Caco-2 (cell line): ENCODE data around the gene MAP3K7CL. TPM values are rescaled to one million over a fixed set of nuclear protein-coding genes. Genes with fewer than 3 reads are reported as not detected.

Source experiments
- BruUV-seq: library from RNA; stranded (reverse); fragments of 400-500 nt; replicated peaks from 2 replicates; lab custom pipeline; 2021; lab: Mats Ljungman, UMichigan
- CTCF ChIA-PET: fragments of 300-600 bp; sonication (Branson Sonifier 250); formaldehyde crosslinking; loops from one replicate; lab custom pipeline; 2022; ENCODE audit warnings: antibody characterized with exemption; lab: Charles Lee
- POLR2A ChIA-PET: fragments of 300-600 bp; sonication (Branson Sonifier 250); formaldehyde crosslinking; loops from one replicate; lab custom pipeline; 2022; ENCODE audit warnings: antibody characterized with exemption; lab: Charles Lee
- DNase-seq, 2 experiments: peaks; one replicate each; pipeline versions ENCODE4 v3.0.0 to v3.0.0-alpha.2; 2020 to 2022
- H3K27me3 ChIP-seq: replicated peaks from 2 replicates; pipeline ENCODE4 v1.6.0; 2011; ENCODE audit warnings: low read length; ENCODE audit not compliant: control insufficient read depth, insufficient read depth
- H3K36me3 ChIP-seq: 2 replicates; pipeline ENCODE4 v1.5.1; 2011; ENCODE audit warnings: low read length; ENCODE audit not compliant: control insufficient read depth, insufficient read depth
- H3K4me1 ChIP-seq: fragments of 250-450 bp; sonication (Bioruptor Pico); 2 replicates; pipeline ENCODE4 v1.5.1; 2020; ENCODE audit warnings: mild to moderate bottlenecking
- H3K4me3 ChIP-seq: 2 replicates; pipeline ENCODE4 v1.5.1; 2011; ENCODE audit warnings: low read depth, mild to moderate bottlenecking, control low read depth, low read length
- H3K9me3 ChIP-seq: fragments of 250-450 bp; sonication (Bioruptor Pico); 2 replicates; pipeline ENCODE4 v1.5.1; 2020; ENCODE audit warnings: mild to moderate bottlenecking, moderate library complexity
- H3K27ac Mint-ChIP-seq: one replicate; pipeline ENCODE4 v1.8.0; 2022; ENCODE audit warnings: mixed read lengths; ENCODE audit not compliant: unreplicated experiment
- H3K27me3 Mint-ChIP-seq: one replicate; pipeline ENCODE4 v1.8.0; 2022; ENCODE audit warnings: mixed read lengths; ENCODE audit not compliant: insufficient read depth, unreplicated experiment
- H3K36me3 Mint-ChIP-seq: one replicate; pipeline ENCODE4 v1.8.0; 2022; ENCODE audit warnings: mild to moderate bottlenecking, mixed read lengths; ENCODE audit not compliant: insufficient read depth, unreplicated experiment
- H3K4me1 Mint-ChIP-seq: one replicate; pipeline ENCODE4 v1.8.0; 2022; ENCODE audit warnings: low read depth, mixed read lengths; ENCODE audit not compliant: unreplicated experiment
- H3K4me3 Mint-ChIP-seq: one replicate; pipeline ENCODE4 v1.8.0; 2022; ENCODE audit warnings: mild to moderate bottlenecking, moderate library complexity, mixed read lengths; ENCODE audit not compliant: unreplicated experiment
- H3K9me3 Mint-ChIP-seq: one replicate; pipeline ENCODE4 v1.8.0; 2022; ENCODE audit warnings: mixed read lengths; ENCODE audit not compliant: unreplicated experiment
- intact Hi-C: fragments of 100-400 bp; cut with micrococcal nuclease; formaldehyde crosslinking; loops from one replicate; pipeline ENCODE4 v1.10.0; 2022; ENCODE audit not compliant: unreplicated experiment
- total RNA-seq: library from RNA; stranded (reverse); gene quantifications from 2 replicates; pipeline ENCODE4 v1.2.3, GENCODE V29; 2022
- TF ChIP-seq, protein P1 (sequence below), 2 experiments: fragments of 200-600 bp in 1 of 2; IDR thresholded peaks; 1 replicate in 1 of 2; 2 replicates in 1 of 2; pipeline versions ENCODE4 v1.5.1 to v1.8.0; 2011 to 2022; ENCODE audit warnings: antibody characterized with exemption in 1 of 2, control low read depth in 1 of 2, inconsistent platforms in 1 of 2, low read depth in 1 of 2, low read length in 1 of 2, mild to moderate bottlenecking in 1 of 2, moderate library complexity in 1 of 2; ENCODE audit not compliant: insufficient read depth in 1 of 2, severe bottlenecking in 1 of 2, unreplicated experiment in 1 of 2

Gene MAP3K7CL
- total RNA-seq, 1 experiment from 2014 or later, result 8.2 TPM

DNA sequence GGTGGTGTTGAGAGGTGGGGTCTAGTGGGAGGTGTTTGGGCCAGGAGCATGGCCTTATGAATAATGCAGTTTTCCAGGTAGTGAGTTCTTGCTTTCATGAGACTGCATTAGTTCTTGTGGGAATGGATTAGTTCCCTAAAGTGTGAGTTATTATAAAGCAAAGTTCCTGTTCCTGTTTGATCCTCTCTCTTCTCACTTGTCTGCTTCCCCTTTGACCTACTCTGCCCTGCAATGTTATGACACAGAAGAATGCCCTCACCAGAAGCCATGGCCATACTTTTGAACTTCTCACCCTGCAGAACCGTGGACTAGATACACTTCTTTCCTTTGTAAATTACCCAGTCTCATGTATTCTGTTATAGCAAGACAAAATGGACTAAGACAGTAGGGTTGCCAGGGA, 53.6 kb downstream of the MAP3K7CL start:
- Mint-ChIP-seq H3K36me3 (no peaks in the 10 kb centered on the region), H3K4me3 (no peak overlapping the region), H3K4me1 (peaks cover 17% of the 10 kb centered on the region), H3K27me3 (no peaks in the 10 kb centered on the region), H3K27ac (no peak overlapping the region), H3K9me3 (no peaks in the 10 kb centered on the region)
- Histone ChIP-seq H3K27me3 (no peaks in the 10 kb centered on the region), H3K9me3 (no peaks in the 10 kb centered on the region), H3K4me1 (peaks cover 16% of the 10 kb centered on the region), H3K4me3 (no peak overlapping the region), H3K36me3 (no peaks in the 10 kb centered on the region)
- TF ChIP-seq, protein P1, sequence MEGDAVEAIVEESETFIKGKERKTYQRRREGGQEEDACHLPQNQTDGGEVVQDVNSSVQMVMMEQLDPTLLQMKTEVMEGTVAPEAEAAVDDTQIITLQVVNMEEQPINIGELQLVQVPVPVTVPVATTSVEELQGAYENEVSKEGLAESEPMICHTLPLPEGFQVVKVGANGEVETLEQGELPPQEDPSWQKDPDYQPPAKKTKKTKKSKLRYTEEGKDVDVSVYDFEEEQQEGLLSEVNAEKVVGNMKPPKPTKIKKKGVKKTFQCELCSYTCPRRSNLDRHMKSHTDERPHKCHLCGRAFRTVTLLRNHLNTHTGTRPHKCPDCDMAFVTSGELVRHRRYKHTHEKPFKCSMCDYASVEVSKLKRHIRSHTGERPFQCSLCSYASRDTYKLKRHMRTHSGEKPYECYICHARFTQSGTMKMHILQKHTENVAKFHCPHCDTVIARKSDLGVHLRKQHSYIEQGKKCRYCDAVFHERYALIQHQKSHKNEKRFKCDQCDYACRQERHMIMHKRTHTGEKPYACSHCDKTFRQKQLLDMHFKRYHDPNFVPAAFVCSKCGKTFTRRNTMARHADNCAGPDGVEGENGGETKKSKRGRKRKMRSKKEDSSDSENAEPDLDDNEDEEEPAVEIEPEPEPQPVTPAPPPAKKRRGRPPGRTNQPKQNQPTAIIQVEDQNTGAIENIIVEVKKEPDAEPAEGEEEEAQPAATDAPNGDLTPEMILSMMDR (IDR thresholded peaks at IDR 0.05; ENCODE audit: insufficient read depth in 1 of 2, low read depth in 1 of 2, low read length in 1 of 2, severe bottlenecking in 1 of 2, unreplicated experiment in 1 of 2), result no peak
- intact Hi-C loops, result no loop called here
- ChIA-PET CTCF (no interaction called here), POLR2A (no interaction called here)
- DNase-seq, result no peak
- no TSS peak for BruUV-seq

DNA sequence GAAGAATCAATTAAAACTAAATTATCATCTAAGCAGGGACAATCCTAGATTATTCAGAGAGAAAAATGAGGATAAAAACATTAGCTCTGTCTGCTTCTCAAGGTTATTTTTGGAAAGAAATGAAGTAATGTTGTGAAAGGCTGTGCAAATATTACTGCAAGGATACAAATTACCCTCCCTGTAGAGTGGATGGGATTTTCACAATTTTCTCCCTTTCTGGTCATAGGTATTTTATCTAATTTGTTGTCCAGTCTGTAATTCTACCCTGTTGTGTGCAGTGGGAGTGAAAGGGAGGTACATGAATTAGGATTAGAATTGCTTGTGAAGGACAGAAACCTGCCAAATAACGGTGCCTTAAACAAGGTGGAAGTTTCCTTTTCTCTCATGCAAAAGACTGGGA, 54.7 kb downstream of the MAP3K7CL start:
- Mint-ChIP-seq H3K4me1 (peaks cover 17% of the 10 kb centered on the region), H3K27me3 (no peaks in the 10 kb centered on the region), H3K36me3 (no peaks in the 10 kb centered on the region), H3K9me3 (no peaks in the 10 kb centered on the region), H3K4me3 (no peak overlapping the region), H3K27ac (no peak overlapping the region)
- BruUV-seq, result no TSS peak
- Histone ChIP-seq H3K9me3 (no peaks in the 10 kb centered on the region), H3K4me3 (no peak overlapping the region), H3K36me3 (no peaks in the 10 kb centered on the region), H3K4me1 (peaks cover 16% of the 10 kb centered on the region), H3K27me3 (no peaks in the 10 kb centered on the region)
- TF ChIP-seq, protein P1 (IDR thresholded peaks at IDR 0.05; ENCODE audit: insufficient read depth in 1 of 2, low read depth in 1 of 2, low read length in 1 of 2, severe bottlenecking in 1 of 2, unreplicated experiment in 1 of 2), result no peak
- no peak for DNase-seq
- ChIA-PET CTCF (no interaction called here), POLR2A (no interaction called here)
- intact Hi-C loops, result no loop called here

DNA sequence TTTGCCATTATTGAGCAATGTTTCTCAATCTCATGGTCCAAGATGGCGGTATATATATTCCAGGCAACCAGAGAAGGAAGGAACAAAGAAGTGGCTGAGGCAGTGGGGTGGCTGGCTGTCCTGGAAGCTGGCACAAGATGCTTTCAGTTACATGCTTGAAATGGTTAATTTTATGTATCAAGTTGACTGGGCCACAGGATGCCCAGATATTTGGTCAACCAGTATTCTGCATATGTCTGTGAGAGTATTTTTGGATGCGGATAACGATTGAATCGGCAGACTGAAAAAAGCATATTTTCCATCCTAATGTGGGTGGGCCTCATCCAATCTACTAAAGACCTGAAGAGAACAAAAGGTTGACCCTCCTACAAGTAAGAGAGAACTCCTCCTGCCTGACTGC, 55.2 kb downstream of the MAP3K7CL start:
- H3K4me3 Mint-ChIP-seq, result no peak overlapping the region
- TF ChIP-seq, protein P1 (IDR thresholded peaks at IDR 0.05; ENCODE audit: insufficient read depth in 1 of 2, low read depth in 1 of 2, low read length in 1 of 2, severe bottlenecking in 1 of 2, unreplicated experiment in 1 of 2), result no peak
- POLR2A ChIA-PET, result no interaction called here
- Histone ChIP-seq H3K4me3 (no peak overlapping the region), H3K9me3 (no peaks in the 10 kb centered on the region), H3K36me3 (no peaks in the 10 kb centered on the region), H3K4me1 (peaks cover 16% of the 10 kb centered on the region), H3K27me3 (no peaks in the 10 kb centered on the region)
- CTCF ChIA-PET, result no interaction called here
- no peaks in the 10 kb centered on the region for H3K36me3 Mint-ChIP-seq
- intact Hi-C loops, result no loop called here
- BruUV-seq, result no TSS peak
- no peak for DNase-seq
- peaks cover 17% of the 10 kb centered on the region for H3K4me1 Mint-ChIP-seq
- no peaks in the 10 kb centered on the region for H3K9me3 Mint-ChIP-seq
- H3K27me3 Mint-ChIP-seq, result no peaks in the 10 kb centered on the region
- H3K27ac Mint-ChIP-seq, result no peak overlapping the region
